Muscle layer of duodenum (tissue), 2 donors: ENCODE data around the gene GABBR1.
A peak's percentile ranks its signal among the peaks of the same experiment; 100 is the strongest.
"Not testable (repeated sequence)": the region's sequence is repeated elsewhere in the genome, so short reads cannot be mapped to it uniquely, and the experiment has no call there.

Source experiments
- H3K27ac ChIP-seq: one replicate; pipeline ENCODE4 v1.7.0; 2013; ENCODE audit warnings: mild to moderate bottlenecking, low read length
- H3K27me3 ChIP-seq: one replicate; pipeline ENCODE4 v1.7.0; 2013; ENCODE audit warnings: low read depth, mild to moderate bottlenecking, control low read depth, low read length
- H3K36me3 ChIP-seq, 2 donors: one replicate each; pipeline ENCODE4 v1.7.0; 2013; ENCODE audit warnings: low read length in 2 of 2, control low read depth in 1 of 2, mild to moderate bottlenecking in 1 of 2; ENCODE audit not compliant: insufficient read depth in 2 of 2, control insufficient read depth in 1 of 2
- H3K4me1 ChIP-seq, 2 donors: one replicate each; pipeline ENCODE4 v1.7.0; 2013; ENCODE audit warnings: low read length in 2 of 2, mild to moderate bottlenecking in 2 of 2, control low read depth in 1 of 2, moderate library complexity in 1 of 2; ENCODE audit not compliant: insufficient read depth in 2 of 2, control insufficient read depth in 1 of 2
- H3K4me3 ChIP-seq, 2 donors: one replicate each; pipeline ENCODE4 v1.7.0; 2013; ENCODE audit warnings: low read length in 2 of 2, low read depth in 1 of 2, mild to moderate bottlenecking in 1 of 2
- H3K9me3 ChIP-seq, 2 donors: one replicate each; pipeline ENCODE4 v1.7.0; 2013; ENCODE audit warnings: low read length in 2 of 2, control low read depth in 1 of 2, mild to moderate bottlenecking in 1 of 2; ENCODE audit not compliant: control insufficient read depth in 1 of 2
- donor health status: healthy.

The GABBR1 gene

DNA sequence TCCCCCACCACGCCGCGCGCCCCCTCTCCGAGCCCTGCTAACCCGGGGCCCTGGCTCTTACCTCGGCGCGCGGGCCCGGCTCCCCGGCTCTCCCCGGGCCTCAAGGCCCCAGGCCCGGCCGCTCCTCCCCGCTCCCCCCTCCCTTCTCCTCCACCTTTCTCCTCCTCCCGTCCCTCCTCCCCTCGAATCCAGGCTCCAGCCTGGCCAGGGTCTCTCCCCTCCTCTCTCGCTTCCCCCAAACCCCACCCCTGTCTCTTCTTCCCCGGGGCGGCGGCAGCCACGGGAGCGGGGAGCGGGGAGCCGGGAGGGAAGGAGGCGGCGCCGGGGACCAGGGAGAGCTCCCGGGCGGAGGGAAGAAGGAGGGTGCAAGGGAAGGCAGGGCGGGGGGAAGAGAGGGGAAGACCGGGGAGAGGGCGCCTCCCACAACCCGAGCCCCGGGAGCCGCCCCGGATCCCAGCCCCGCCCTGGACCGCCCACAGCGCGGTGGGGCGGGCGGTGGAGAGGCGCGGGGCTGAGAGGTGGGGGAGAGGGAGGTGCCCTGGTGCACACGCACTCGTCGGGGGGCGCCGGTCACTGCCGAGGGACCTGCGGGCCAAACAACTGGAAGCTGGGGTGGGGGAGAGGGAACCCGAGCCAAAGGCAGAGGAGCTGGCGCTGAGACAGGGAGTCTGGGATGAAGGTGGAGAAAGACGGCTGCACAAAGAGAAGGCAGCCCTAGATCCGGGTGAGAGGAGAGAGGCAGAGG is at the start of gene GABBR1:
Gene GABBR1 (minus strand): TSS at position 395 of the 745 bp plus-strand sequence. CDS start 798 bp downstream, outside the sequence.
- Histone ChIP-seq H3K4me1 (peaks cover 5 to 31% of the 10 kb centered on the region in 2 donors), H3K27me3 (no peaks in the 10 kb centered on the region), H3K9me3 (no peaks in the 10 kb centered on the region), H3K27ac (no peak within 1 kb of the TSS), H3K36me3 (no peaks in the 10 kb centered on the region), H3K4me3 (peak within 1 kb of the TSS; percentile 53 to 76)

DNA sequence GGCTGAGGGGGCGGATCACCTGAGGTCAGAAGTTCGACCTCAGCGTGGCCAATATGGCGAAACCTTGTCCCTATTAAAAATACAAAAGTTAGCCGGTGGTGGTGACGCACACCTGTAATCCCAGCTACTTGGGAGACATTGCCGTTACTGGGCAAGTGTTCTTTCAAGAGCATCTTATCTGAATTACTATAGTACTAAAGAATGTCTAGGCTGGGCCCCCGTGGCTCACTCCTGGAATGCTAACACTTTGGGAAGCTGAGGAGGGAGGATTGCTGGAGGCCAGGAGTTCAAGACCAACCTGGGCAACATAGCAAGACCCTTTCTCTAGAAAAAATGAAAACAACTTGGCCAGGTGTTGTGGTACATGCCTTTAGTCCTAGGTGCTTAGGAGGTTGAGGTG is 48.8 kb upstream of the GABBR1 start:
- Histone ChIP-seq H3K4me3 (no peak overlapping the region), H3K27me3 (no peaks in the 10 kb centered on the region), H3K27ac (no peak overlapping the region), H3K4me1 (no peaks in the 10 kb centered on the region), H3K9me3 (no peaks in the 10 kb centered on the region), H3K36me3 (no peaks in the 10 kb centered on the region)

GRCh38 chr6:29680904-29681303 is 47.9 kb upstream of the GABBR1 start, which contains the start of gene ZFP57:
Gene ZFP57 (minus strand): TSS chr6:29681152. CDS start chr6:29677003, 4,149 bp downstream.
- H3K9me3 ChIP-seq: no peaks in the 10 kb centered on the region
- peak within 1 kb of the TSS in 1 of 2 donors; percentile 25 for H3K4me3 ChIP-seq
- H3K27ac ChIP-seq: no peak within 1 kb of the TSS
- H3K27me3 ChIP-seq: no peaks in the 10 kb centered on the region
- H3K36me3 ChIP-seq: no peaks in the 10 kb centered on the region
- H3K4me1 ChIP-seq: no peaks in the 10 kb centered on the region

GRCh38 chr6:29680416-29680815 is 47.4 kb upstream of the GABBR1 start:
- no peak overlapping the region for H3K27ac ChIP-seq

DNA sequence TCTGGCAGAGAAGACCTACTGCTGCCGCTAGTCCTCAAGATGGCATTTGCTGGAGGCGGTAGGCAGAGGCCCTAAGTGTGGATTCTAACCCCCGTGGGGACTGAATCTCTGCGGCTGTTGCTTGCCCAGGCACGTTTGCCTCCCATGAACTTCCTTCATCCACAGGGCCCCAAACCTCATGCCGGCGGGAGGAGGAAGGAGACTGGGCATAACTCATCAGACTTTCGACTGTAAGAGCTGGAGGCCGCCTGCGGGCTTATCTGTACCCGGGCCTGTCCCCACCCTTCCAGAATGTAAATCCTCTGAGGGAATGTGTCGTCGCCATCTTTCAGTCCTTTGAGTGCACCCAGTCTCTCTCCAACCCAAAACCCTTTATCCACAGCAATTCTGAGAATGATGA is 47.0 kb upstream of the GABBR1 start:
- no peak overlapping the region for H3K4me3 ChIP-seq

More at GRCh38 chr6:29680416-29680815, 47.4 kb upstream of the GABBR1 start:
- Histone ChIP-seq H3K9me3 (no peaks in the 10 kb centered on the region), H3K36me3 (no peaks in the 10 kb centered on the region), H3K27me3 (no peaks in the 10 kb centered on the region), H3K4me1 (no peaks in the 10 kb centered on the region), H3K4me3 (no peak overlapping the region)

GRCh38 chr6:29678114-29678513 is 45.1 kb upstream of the GABBR1 start:
- no peaks in the 10 kb centered on the region for H3K27me3 ChIP-seq
- no peaks in the 10 kb centered on the region for H3K9me3 ChIP-seq
- no peak overlapping the region for H3K4me3 ChIP-seq
- H3K27ac ChIP-seq: no peak overlapping the region
- H3K36me3 ChIP-seq: no peaks in the 10 kb centered on the region
- H3K4me1 ChIP-seq: no peaks in the 10 kb centered on the region

More for the DNA sequence above, 47.0 kb upstream of the GABBR1 start:
- no peaks in the 10 kb centered on the region for H3K36me3 ChIP-seq
- H3K9me3 ChIP-seq: no peaks in the 10 kb centered on the region
- H3K27me3 ChIP-seq: no peaks in the 10 kb centered on the region
- no peak overlapping the region for H3K27ac ChIP-seq
- no peaks in the 10 kb centered on the region for H3K4me1 ChIP-seq

GRCh38 chr6:29676981-29677601 is 44.1 kb upstream of the GABBR1 start:
- Histone ChIP-seq H3K27me3 (no peaks in the 10 kb centered on the region), H3K27ac (no peak overlapping the region), H3K36me3 (no peaks in the 10 kb centered on the region), H3K9me3 (no peaks in the 10 kb centered on the region), H3K4me1 (no peaks in the 10 kb centered on the region), H3K4me3 (no peak overlapping the region)

- no peak overlapping the region for H3K4me3 ChIP-seq
- H3K4me1 ChIP-seq: no peaks in the 10 kb centered on the region
- no peak overlapping the region for H3K27ac ChIP-seq
- H3K9me3 ChIP-seq: no peaks in the 10 kb centered on the region
- no peaks in the 10 kb centered on the region for H3K27me3 ChIP-seq
- H3K36me3 ChIP-seq: no peaks in the 10 kb centered on the region
Measured at GRCh38 chr6:29675561-29675960, 42.6 kb upstream of the GABBR1 start.

DNA sequence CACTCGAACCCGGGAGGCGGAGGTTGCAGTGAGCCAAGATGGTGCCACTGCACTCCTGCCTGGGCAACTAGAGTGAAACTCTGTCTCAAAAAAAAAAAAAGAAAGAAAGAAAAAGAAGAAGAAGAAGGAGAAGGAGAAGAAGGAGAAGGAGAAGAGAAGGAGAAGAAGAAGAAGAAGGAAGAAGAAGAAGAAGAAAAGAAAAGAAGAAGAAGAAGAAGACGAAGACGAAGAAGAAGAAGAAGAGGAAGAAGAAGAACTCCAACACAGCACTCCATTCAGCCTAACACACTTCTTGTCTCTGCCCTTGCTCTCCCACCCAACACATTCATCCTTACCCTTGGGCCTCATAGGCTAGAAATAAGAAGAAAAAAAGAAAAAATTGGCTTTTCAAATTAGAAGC is 41.0 kb upstream of the GABBR1 start:
- H3K9me3 ChIP-seq: no peaks in the 10 kb centered on the region

GRCh38 chr6:29673161-29673560 is 40.2 kb upstream of the GABBR1 start:
- Histone ChIP-seq H3K9me3 (no peaks in the 10 kb centered on the region), H3K27ac (no peak overlapping the region), H3K4me3 (no peak overlapping the region), H3K4me1 (no peaks in the 10 kb centered on the region), H3K27me3 (no peaks in the 10 kb centered on the region), H3K36me3 (no peaks in the 10 kb centered on the region)

More for the DNA sequence above, 41.0 kb upstream of the GABBR1 start:
- H3K27me3 ChIP-seq: no peaks in the 10 kb centered on the region
- no peaks in the 10 kb centered on the region for H3K36me3 ChIP-seq
- no peak overlapping the region for H3K27ac ChIP-seq
- H3K4me1 ChIP-seq: no peaks in the 10 kb centered on the region
- H3K4me3 ChIP-seq: no peak overlapping the region

- not testable (repeated sequence) for H3K27ac ChIP-seq, H3K4me3 ChIP-seq, H3K9me3 ChIP-seq, H3K36me3 ChIP-seq, H3K27me3 ChIP-seq, H3K4me1 ChIP-seq
Measured at GRCh38 chr6:29672116-29672515, 39.1 kb upstream of the GABBR1 start.
